Skeletal muscle satellite cell (primary cell): ENCODE measurements around the gene TTC31.
A peak's percentile ranks its signal among the peaks of the same experiment; 100 is the strongest.

Source experiments
- H3K27me3 ChIP-seq: 2 replicates; pipeline ENCODE4 v1.7.0; 2013; ENCODE audit warnings: low read length; ENCODE audit not compliant: control insufficient read depth, insufficient read depth
- H3K36me3 ChIP-seq: 2 replicates; pipeline ENCODE4 v1.7.0; 2013; ENCODE audit warnings: mild to moderate bottlenecking, control low read depth, low read length; ENCODE audit not compliant: insufficient read depth
- H3K4me1 ChIP-seq: 2 replicates; pipeline ENCODE4 v1.7.0; 2013; ENCODE audit warnings: low read length; ENCODE audit not compliant: control insufficient read depth, insufficient read depth
- H3K4me2 ChIP-seq: 2 replicates; pipeline ENCODE4 v1.7.0; 2013; ENCODE audit warnings: mild to moderate bottlenecking, low read length
- H3K4me3 ChIP-seq: 2 replicates; pipeline ENCODE4 v1.7.0; 2013; ENCODE audit warnings: low read length
- H3K9ac ChIP-seq: 2 replicates; pipeline ENCODE4 v1.7.0; 2013; ENCODE audit warnings: mild to moderate bottlenecking, low read depth, low read length, moderate library complexity
- H3K9me3 ChIP-seq: replicated peaks from 2 replicates; pipeline ENCODE4 v1.7.0; 2013; ENCODE audit warnings: mild to moderate bottlenecking, control low read depth, low read length

TTC31 gene

DNA sequence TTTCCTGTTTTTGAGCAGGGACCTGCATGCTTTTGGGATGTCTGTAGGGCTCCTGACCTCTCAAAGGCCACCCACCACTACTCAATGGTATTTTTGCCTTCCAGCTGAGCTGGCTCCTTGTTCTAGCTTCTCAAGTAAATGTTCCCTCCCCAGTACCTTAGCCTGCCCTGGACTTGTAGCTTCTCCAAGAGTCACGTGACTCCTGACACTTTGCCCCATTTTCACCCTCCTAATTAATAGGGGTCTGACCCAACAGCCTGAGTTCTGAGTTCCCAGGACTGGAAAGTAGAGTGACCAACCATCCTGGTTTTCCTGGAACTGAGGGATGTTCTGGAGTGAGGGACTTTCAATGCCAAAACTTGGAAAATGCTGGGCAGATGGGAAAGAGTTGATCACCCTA lies 12.6 kb downstream of the TTC31 start:
- peaks cover 32% of the 10 kb centered on the region for H3K27me3 ChIP-seq
- H3K9me3 ChIP-seq = no peaks in the 10 kb centered on the region
- peaks cover 44% of the 10 kb centered on the region for H3K36me3 ChIP-seq
- no peak overlapping the region for H3K4me3 ChIP-seq
- no peak overlapping the region for H3K4me2 ChIP-seq
- H3K4me1 ChIP-seq = peaks cover 29% of the 10 kb centered on the region
- no peak overlapping the region for H3K9ac ChIP-seq

DNA sequence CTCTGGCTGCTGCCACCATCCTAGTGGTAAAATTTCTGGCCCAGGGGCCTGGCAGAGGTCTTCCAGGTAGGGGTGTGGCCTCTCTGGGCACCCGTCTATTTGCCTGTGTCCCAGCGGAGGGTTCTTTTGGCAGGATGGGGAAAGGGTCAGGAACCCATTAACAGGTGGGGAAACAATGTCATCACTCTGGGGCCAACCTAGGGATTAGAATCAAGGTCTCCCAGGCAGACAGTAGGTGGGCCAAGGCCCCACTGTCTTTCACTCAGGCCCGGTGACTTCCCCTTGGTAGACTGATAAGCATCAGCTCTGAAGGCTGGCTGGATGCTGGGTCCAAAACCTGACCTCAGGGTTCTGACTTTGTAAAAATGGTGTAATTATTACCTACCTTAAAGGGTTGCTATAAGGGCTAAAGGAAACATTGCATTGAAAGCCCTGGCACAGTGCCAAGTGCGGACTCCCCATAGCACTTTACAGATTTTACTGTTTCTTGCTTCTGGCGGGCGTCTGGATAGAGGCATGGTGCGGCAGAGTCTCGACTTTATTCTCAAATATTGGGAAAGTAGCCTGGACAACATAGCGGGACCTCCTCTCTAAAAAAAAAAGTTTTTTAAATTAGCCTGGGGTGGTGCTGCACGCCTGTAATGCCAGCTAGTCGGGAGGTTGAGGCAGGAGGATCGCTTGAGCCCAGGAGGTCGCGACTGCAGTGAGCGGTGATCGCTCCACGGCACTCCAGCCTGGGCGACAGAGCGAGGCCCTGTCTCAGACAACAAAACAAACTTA lies 14.3 kb downstream of the TTC31 start:
- H3K4me2 ChIP-seq = peak overlapping the region; percentile 95
- peaks cover 26% of the 10 kb centered on the region for H3K36me3 ChIP-seq
- H3K27me3 ChIP-seq = peaks cover 41% of the 10 kb centered on the region
- no peaks in the 10 kb centered on the region for H3K9me3 ChIP-seq
- no peak overlapping the region for H3K9ac ChIP-seq
- no peak overlapping the region for H3K4me3 ChIP-seq
- peaks cover 31% of the 10 kb centered on the region for H3K4me1 ChIP-seq

DNA sequence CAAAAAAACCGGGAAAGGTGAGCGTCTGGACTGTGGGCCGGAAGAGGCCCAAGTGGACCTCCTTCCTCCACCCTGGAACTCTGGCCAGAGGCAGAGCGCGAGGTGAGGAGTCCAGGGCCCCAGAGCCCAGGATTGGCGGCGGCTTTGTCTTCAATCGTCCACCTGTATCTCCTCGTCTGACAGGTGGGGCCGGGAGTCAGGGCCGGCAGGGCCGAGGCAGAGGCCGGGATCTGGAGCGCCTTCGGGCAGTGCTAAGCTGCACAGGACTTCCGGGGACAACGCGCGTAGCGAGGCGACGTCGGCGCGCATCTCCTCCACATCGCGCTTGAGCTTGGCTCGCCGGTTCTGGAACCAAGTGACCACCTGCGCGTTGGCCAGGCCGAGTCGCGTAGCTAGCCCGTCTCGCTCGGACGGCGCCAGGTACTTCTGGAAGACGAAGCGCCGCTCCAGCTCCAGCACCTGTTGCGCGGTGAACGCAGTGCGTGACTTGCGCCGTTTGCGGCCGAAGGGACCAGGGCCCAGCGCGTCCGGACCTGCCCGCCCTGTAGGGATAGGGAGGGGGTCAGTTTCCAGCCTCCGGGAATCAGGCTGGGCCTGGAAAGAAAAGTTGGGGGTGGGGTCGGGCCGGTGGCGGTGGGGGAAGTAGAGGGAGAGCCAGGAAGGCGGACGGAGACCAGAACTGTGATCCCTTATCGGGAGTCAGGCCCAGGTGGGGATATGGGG lies 15.1 kb downstream of the TTC31 start:
- no peak overlapping the region for H3K9ac ChIP-seq
- peaks cover 38% of the 10 kb centered on the region for H3K4me1 ChIP-seq
- peak overlapping the region; percentile 95 for H3K4me2 ChIP-seq
- H3K4me3 ChIP-seq = peak overlapping the region; percentile 67
- H3K27me3 ChIP-seq = peaks cover 41% of the 10 kb centered on the region
- H3K9me3 ChIP-seq = no peaks in the 10 kb centered on the region
- H3K36me3 ChIP-seq = peaks cover 20% of the 10 kb centered on the region

DNA sequence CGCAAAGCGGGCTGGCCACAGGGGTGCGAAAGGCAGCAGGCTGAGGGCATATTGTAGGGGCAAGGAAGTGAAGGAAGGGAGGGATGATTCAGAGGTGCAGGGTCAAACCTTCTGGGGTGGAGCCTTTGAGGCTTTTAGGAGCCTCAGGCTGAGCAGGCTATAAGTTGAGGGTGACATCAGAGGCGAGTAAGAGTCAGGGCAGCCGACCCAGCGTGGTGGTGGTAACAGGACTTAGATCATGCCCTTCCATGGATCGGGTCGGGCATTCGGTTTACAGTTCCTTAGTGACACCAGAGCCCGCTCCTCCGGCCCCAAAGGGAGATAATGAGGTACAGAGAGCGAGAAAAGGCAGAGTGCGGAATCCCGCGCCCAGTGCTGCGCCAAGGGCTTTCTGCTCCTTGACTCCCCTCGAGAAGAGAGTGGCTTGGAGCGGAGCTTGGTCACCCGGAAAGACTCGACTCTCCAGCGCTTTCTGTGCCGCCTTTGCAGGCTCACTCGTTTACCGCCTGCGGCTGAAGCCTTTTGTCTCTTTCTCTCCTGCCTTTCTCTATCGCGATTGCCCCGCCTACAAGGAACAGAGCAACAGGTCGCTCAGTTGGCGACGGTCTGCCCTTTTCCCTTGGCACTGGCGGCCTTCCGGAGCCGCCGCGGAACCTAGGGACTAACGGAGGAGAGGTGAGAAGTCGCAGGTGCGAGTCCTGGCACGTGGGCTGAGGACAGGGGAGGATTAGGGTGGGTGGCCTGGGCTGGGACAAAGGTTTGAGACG lies 15.8 kb downstream of the TTC31 start:
- peak overlapping the region; percentile 67 for H3K4me3 ChIP-seq
- peak overlapping the region; percentile 7 for H3K9ac ChIP-seq
- peaks cover 13% of the 10 kb centered on the region for H3K36me3 ChIP-seq
- peaks cover 41% of the 10 kb centered on the region for H3K27me3 ChIP-seq
- peak overlapping the region; percentile 95 for H3K4me2 ChIP-seq
- no peaks in the 10 kb centered on the region for H3K9me3 ChIP-seq
- peaks cover 42% of the 10 kb centered on the region for H3K4me1 ChIP-seq

DNA sequence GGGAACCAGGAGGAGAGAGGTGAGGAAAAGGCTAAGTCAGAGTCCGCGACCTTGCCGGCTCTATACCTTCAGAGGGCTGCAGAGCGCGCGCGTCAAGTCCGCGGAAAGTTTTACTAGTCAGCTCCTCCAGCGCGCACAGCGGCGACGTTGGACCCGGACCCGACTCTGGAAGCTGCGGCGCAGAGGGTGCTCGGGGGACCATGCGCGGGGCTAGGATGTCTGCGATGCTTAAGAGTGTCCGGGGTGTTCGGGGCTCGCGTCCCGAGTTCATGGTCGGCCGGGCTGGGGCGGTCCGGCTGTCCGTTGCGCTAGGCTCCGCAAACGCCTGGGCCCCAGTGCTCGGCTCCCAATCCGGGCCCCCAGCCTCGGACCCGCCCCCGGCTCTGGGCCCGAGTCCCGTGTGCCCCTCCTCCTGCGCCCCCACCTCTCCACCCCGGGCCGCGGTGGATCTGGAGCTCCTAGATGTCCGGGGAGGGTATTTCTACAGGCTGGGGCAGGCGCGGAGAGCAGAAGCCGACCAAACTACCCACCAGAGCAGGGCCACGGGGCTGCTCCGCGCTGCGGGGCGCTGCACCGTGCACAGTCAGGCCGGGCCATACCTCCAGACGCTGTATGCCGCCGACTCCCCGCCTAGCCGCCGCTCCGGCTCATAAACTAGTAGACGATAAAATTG lies 16.5 kb downstream of the TTC31 start, which contains the start of gene LBX2:
TSS of gene LBX2 (minus strand) at position 337 of the 673 bp plus-strand sequence. CDS start at position 271, 66 bp downstream.
- Histone ChIP-seq H3K4me3 (peak within 1 kb of the TSS; percentile 67), H3K27me3 (peaks cover 41% of the 10 kb centered on the region), H3K36me3 (peaks cover 6% of the 10 kb centered on the region), H3K4me2 (peak within 1 kb of the TSS; percentile 95), H3K9ac (peak within 1 kb of the TSS; percentile 7), H3K9me3 (no peaks in the 10 kb centered on the region), H3K4me1 (peaks cover 46% of the 10 kb centered on the region)

DNA sequence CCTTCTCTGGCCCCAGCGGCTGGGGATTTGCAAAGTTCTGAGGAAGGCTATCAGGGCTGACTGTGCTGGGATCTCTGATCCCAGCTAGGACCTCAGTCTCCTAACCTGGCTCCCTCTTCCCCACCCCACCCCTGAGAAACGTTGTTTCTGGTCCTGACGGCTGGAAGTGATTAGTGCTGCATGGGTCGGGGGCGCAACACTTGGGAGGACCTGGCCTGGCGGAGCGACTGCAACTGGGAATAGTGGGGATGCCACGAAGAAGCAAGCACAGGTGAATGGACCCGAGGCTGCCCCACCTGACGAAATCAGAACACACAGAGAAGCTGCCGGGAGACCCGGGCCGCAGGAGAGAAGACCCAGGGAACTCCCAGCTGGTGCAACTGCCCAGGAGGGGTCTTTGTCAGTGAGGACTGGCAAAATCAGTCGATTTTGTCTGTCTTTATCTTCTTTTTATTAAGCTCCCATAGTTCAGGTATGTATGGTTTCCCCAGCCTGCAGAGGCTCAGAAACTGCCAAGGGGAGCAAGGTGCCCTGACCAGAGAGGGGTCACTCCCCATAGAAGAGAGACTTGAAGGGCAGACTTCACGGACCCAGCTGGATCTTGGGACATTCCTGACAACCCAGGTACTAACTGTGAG lies 17.2 kb downstream of the TTC31 start:
- Histone ChIP-seq H3K4me1 (peaks cover 47% of the 10 kb centered on the region), H3K4me3 (no peak overlapping the region), H3K27me3 (peaks cover 41% of the 10 kb centered on the region)

DNA sequence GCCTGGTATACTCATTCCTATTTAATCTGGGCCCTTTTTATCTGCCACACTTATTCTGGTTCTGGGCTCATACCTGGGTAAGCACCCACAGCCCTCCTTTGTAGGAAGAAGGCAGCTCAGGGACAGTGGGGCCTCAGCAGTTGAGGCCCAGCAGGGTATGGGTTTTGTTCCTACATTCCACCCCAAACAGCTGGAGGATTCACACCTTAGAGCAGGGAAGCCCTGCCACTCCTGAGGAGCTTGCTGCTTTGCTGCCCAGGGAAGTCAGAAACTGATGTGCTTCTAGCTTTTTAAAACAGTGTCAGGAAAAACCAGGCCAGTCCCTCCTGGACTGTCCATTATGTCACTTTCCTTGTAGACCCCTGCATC lies 17.7 kb downstream of the TTC31 start:
- Histone ChIP-seq H3K4me3 (no peak overlapping the region), H3K4me1 (peaks cover 51% of the 10 kb centered on the region), H3K9ac (no peak overlapping the region), H3K27me3 (peaks cover 41% of the 10 kb centered on the region), H3K9me3 (no peaks in the 10 kb centered on the region), H3K36me3 (peaks cover 11% of the 10 kb centered on the region), H3K4me2 (no peak overlapping the region)

More for the DNA sequence above, 17.2 kb downstream of the TTC31 start:
- no peak overlapping the region for H3K9ac ChIP-seq
- H3K4me2 ChIP-seq = peak overlapping the region; percentile 95
- no peaks in the 10 kb centered on the region for H3K9me3 ChIP-seq
- peaks cover 8% of the 10 kb centered on the region for H3K36me3 ChIP-seq

DNA sequence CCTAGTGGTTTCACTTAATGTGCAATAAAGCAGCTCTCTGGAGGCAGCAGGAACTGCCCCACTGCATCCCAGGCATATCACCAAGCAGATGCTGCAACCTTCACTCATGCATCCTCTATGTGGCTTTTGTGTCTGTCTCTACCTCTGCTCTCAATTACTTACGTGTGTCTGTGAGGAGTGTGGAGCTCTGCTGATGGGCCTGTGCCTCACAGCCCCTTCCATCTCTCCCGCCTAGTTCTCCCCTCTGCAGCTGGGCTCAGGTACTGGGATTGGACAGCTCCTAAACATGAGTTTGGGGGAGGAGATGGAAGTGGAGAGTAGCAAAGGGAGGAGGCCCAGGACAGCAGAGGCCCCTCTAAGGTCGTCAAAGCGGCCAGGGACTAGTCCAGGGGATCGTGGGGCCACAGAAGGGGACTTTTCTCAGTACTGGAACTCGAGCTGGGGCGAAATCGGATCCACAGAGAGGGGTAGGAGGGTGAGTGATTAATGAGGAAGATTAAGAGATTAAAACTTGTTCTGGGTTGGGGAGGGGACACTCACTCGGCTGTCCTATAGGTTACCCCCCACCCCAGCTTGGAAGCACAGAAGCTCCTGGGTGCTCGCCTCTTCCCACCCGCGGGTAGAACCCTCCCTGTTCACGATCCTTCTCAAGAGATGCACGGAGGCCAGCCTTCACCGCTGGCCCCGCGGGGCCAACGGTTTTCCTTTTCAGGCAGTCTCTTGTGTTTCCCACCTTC lies 18.6 kb downstream of the TTC31 start:
- no peak overlapping the region for H3K9ac ChIP-seq
- H3K4me1 ChIP-seq = peaks cover 58% of the 10 kb centered on the region
- no peaks in the 10 kb centered on the region for H3K9me3 ChIP-seq
- H3K27me3 ChIP-seq = peaks cover 41% of the 10 kb centered on the region
- H3K36me3 ChIP-seq = peaks cover 17% of the 10 kb centered on the region
- no peak overlapping the region for H3K4me3 ChIP-seq
- peak overlapping the region; percentile 97 for H3K4me2 ChIP-seq

DNA sequence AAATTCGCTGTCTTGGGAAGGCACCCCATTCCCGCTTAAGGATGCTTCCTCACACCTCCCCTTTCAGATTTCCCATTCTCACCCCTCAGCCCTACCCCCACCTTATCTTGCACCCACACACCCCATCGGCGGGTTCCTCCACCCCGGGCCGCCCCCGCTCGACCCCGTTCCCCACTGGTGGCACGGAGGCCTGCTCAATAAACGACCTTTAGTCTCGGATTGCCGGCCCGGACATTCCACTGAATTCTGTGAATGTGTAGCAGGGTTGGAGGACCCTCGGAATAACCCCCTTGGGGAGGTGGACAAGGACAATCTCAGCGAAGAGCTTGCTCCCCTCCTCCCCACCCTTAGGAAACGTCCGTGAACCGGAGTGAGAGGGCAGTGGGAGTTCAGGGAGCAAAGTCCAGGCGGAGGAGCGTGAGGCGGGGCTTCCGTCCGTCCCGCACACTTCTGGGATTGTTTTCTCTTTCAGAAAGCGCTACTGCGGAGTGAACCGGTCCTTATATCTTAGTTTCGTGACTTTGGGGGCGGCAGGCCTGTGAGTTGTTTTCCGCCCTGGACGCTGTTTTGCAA lies 19.4 kb downstream of the TTC31 start:
- Histone ChIP-seq H3K4me2 (peak overlapping the region; percentile 97), H3K9me3 (no peaks in the 10 kb centered on the region), H3K4me1 (peaks cover 62% of the 10 kb centered on the region), H3K36me3 (peaks cover 17% of the 10 kb centered on the region), H3K27me3 (peaks cover 38% of the 10 kb centered on the region), H3K9ac (peak overlapping the region; percentile 85), H3K4me3 (peak overlapping the region; percentile 77)
